NCI-H1694 treated with DMSO at 0.1 percent for 48 hours (cell line): ENCODE results near the gene HSP90AA1.

Experiments
- DNase-seq: peaks from one replicate; lab custom pipeline; 2025; lab: John Stamatoyannopoulos, UW

The HSP90AA1 gene

DNA sequence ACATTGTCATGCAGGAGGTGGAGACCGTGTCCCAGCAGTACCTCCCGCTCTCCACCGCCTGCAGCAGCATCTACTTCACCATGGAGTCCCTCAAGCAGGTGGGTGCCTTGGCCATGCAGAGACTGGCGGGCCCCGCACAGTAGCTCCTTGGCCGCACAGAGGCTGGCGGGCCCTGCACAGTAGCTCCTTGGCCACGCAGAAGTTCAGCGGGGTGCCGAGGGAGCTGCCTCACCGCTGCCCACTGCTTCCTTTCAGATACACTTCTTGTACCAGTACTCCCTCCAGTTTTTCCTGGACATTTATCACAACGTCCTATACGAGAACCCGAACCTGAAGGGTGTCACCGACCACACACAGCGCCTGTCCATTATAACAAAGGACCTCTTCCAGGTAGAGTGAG, 47.7 kb downstream of the HSP90AA1 start:
- no peak for DNase-seq

DNA sequence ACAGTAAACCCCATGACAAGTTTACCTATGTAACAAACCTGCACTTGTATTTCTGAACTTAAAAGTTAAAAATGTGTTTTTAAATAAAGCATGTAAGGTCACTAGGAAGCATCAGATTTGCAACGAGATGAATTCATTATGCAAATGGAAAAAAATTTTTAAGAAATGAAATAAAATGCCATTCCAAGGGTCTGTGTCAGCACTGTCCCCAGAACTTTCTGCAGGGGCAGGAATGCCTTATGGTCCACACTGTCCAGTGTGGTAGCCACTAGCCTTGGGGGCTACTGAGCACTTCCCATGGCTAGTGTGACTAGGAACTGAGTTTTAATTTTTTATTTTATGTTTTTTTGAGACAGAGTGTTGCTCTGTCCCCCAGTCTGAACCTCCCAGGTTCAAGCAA, 49.2 kb downstream of the HSP90AA1 start:
- DNase-seq, result no peak

DNA sequence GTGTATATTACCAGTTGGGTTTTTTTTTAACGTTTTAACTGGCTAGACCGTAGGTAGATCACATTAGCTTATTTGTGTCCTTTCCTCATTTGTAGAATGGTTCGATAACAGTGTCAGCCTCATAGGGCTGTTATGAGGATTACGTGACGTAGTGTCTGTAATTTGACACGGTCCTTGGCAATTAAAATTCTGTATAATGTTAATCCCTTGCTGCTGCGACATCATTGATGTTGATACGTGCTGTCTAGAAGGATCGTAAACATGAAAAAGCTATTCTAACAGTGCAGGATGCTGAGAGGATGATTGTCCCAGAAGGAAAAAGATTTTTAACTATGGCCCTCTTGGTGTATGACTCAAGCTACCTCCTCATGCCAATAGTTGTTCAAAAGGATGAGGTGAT, 50.9 kb downstream of the HSP90AA1 start:
- DNase-seq, result no peak

DNA sequence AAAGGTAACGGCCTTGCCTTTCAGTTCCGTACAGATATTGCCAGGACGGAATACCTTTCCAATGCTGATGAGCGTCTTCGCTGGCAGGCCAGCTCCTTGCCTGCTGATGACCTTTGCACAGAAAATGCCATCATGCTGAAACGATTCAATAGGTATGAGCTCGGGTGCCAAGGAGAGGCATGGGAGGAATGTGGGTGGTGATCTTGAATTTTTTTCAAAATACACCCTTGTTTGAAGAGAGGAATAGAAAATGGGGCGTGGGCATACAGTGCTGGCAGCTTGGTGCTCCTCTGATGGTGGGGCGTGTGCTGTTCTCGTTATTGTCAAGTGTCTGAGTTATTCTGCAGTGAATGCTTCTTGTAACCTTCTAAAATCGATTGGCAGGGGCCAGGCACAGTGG, 52.5 kb downstream of the HSP90AA1 start:
- no peak for DNase-seq

DNA sequence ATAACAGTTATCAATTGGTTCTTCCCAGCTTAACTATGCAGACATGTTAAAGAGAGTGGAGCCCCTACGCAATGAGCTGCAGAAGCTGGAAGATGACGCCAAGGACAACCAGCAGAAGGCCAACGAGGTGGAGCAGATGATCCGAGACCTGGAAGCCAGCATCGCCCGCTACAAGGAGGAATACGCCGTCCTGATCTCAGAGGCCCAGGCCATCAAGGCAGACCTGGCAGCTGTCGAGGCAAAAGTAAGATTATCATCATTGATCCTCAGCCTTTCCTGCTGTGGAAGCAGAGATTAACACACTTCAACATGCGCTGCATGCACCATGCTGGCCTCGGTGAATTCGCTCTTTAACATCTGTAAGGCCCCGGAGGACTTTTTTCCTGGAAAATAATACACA, 53.6 kb downstream of the HSP90AA1 start:
- no peak for DNase-seq
